GM21786 (cell line): ENCODE data around the gene C5AR2.
"Not testable (repeated sequence)": the region's sequence is repeated elsewhere in the genome, so short reads cannot be mapped to it uniquely, and the experiment has no call there.

Experiments
- ATAC-seq: cut with Tn5 transposase; IDR thresholded peaks from one replicate; pipeline ENCODE4 v1.9.1; 2021; ENCODE audit not compliant: unreplicated experiment

The C5AR2 gene

GRCh38 chr19:47383890-47384289, 51.9 kb downstream of the C5AR2 start:
- ATAC-seq = not testable (repeated sequence)

- ATAC-seq = not testable (repeated sequence)
Observed at GRCh38 chr19:47384533-47384932, 52.6 kb downstream of the C5AR2 start.

GRCh38 chr19:47386582-47386981, 54.6 kb downstream of the C5AR2 start:
- not testable (repeated sequence) for ATAC-seq

GRCh38 chr19:47387623-47388022, 55.6 kb downstream of the C5AR2 start:
- not testable (repeated sequence) for ATAC-seq

GRCh38 chr19:47388721-47389120, 56.7 kb downstream of the C5AR2 start:
- ATAC-seq = not testable (repeated sequence)

GRCh38 chr19:47389150-47389556, 57.2 kb downstream of the C5AR2 start:
- no peak for ATAC-seq

- ATAC-seq = no peak
Observed at GRCh38 chr19:47390533-47391488, 58.8 kb downstream of the C5AR2 start.

- no peak for ATAC-seq
Observed at GRCh38 chr19:47391510-47392223, 59.7 kb downstream of the C5AR2 start.
